Melanocyte of skin (primary cell): ENCODE measurements around the gene KRTAP13-2. TPM values are rescaled to one million over a fixed set of nuclear protein-coding genes. Genes with fewer than 3 reads are reported as not detected.

Source experiments
- small RNA-seq, 2 donors: library from RNA; depleted of rRNA; stranded (forward); fragments of <200 nt; gene quantifications; one replicate each; pipeline ENCODE3, GENCODE V24; 2012
- total RNA-seq, 2 donors: library from RNA; depleted of rRNA; stranded (reverse); fragments of >200 nt; gene quantifications; 2 replicates each; pipeline ENCODE4 v1.2.3, GENCODE V29; 2012

The KRTAP13-2 gene
- total RNA-seq = not detected

DNA sequence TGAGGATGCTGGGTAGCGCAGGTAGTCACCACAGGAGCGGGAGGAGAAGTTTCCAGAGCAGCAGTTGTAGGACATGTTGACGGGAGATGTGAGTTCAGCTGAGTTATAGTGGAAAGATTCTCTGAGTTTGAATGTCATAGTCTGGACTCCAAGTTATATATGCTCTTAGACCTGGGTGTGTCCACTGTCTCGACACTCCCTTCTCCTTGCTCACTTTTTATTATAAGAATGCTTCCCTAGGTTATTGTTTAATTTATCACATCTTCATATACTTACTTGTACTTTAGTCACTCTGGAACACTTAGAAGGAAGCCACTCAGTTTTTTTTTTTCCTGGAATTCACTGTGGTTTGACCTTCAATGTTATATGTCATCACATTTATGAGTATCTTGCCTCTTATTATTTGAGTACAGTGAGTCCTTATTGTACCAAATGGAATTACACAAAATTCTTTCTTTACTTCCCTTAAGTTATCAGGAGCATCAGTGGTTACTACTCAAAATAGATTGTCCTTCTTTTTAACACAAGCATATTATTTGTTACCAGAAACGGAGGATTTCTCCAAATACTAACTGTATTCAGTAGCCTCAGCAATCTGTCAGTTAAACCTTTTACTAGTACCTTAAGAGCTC lies at the start of gene KRTAP13-2:
Gene KRTAP13-2, minus strand, starts transcription at position 133 of the 632 bp plus-strand sequence. Its CDS starts 58 bp downstream, at position 75.

GRCh38 chr21:30395731-30396130 lies 23.7 kb upstream of the KRTAP13-2 start, which contains the start of gene KRTAP13-1:
Gene KRTAP13-1 (plus strand): TSS chr21:30396031. CDS start chr21:30396087, 56 bp downstream.

DNA sequence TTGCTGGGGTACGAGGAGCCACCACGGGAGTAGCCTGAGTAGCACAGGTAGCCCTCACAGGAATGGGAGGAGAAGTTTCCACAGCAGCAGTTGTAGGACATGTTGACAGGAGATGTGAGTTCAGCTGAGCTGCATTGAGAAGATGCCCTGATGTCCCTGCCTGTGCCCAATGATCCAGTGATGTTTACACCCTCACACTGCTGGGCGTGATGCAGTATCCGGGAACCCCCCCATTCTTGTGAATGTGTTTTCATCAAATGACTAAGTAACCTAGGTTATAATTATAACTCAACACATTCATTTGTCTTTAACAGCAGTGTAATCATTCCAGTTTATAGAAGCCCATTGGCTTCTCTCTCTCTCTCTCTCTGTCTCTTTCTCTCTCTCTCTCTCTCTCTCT lies 23.6 kb downstream of the KRTAP13-2 start, which contains the start of gene KRTAP23-1:
Gene KRTAP23-1, minus strand, starts transcription at position 101 of the 400 bp plus-strand sequence. Its CDS starts 0 bp downstream, at position 101.

DNA sequence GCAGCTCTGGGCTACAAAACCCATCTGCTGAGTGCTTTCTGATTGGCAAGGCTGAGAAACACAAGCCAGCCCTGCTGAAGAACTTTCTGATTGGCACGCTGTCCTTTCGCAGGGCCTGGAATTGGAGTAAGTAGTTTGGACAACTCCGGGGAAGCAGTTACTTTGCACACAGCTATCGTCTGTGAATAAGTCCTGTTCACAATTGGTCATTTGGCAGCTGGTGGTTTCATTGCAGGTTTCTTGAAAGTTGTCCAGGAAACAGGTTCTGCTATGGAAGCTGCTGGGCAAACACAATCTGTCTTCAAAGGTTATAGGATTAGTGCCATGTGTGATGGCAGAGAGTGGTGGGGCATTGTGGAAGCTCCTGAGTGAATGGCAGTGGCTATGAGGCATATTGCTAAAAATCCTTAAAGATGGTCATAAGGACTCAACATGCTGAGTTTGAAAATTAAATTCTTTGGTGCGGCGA lies 34.8 kb downstream of the KRTAP13-2 start, which contains the start of gene KRTAP27-1:
Gene KRTAP27-1, minus strand, starts transcription at position 419 of the 469 bp plus-strand sequence. Its CDS starts 26 bp downstream, at position 393.

Small RNA genes lying within 50 kb of the gene (small RNA-seq; reads per million reads assigned to genes)
- gene KRTAP23-1 = 0 reads per million in 2 donors
- gene MIR4327 = 0 reads per million in 2 donors

Other genes with a start within 250 kb of the KRTAP13-2 start
- not detected for gene CLDN17, start 205.5 kb downstream of the KRTAP13-2 start, total RNA-seq
- gene CLDN8, start 156.2 kb downstream of the KRTAP13-2 start, total RNA-seq = not detected
- gene KRTAP24-1, start 89.3 kb downstream of the KRTAP13-2 start, total RNA-seq = not detected
- gene KRTAP25-1, start 82.8 kb downstream of the KRTAP13-2 start, total RNA-seq = not detected
- gene KRTAP26-1, start 52.0 kb downstream of the KRTAP13-2 start, total RNA-seq = not detected
- not detected for gene KRTAP27-1, start 34.6 kb downstream of the KRTAP13-2 start, total RNA-seq
- gene KRTAP23-1, start 23.7 kb downstream of the KRTAP13-2 start, total RNA-seq = not detected
- not detected for gene KRTAP13-1, start 23.8 kb upstream of the KRTAP13-2 start, total RNA-seq
- not detected for gene KRTAP13-3, start 53.7 kb upstream of the KRTAP13-2 start, total RNA-seq
- not detected for gene KRTAP13-4, start 57.9 kb upstream of the KRTAP13-2 start, total RNA-seq
- gene KRTAP15-1, start 68.0 kb upstream of the KRTAP13-2 start, total RNA-seq = not detected
- 1 to 10 TPM in 1 of 2 donors, not detected in 1; 3.7 TPM for gene KRTAP19-1, start 108.1 kb upstream of the KRTAP13-2 start, total RNA-seq
- not detected for gene KRTAP19-2, start 115.2 kb upstream of the KRTAP13-2 start, total RNA-seq
- gene KRTAP19-3, start 119.7 kb upstream of the KRTAP13-2 start, total RNA-seq = not detected
- not detected for gene KRTAP19-4, start 124.9 kb upstream of the KRTAP13-2 start, total RNA-seq
- gene KRTAP19-5, start 129.9 kb upstream of the KRTAP13-2 start, total RNA-seq = not detected
- gene KRTAP19-6, start 169.6 kb upstream of the KRTAP13-2 start, total RNA-seq = not detected
- gene KRTAP19-7, start 189.0 kb upstream of the KRTAP13-2 start, total RNA-seq = not detected
- gene KRTAP22-2, start 218.1 kb upstream of the KRTAP13-2 start, total RNA-seq = not detected
- not detected for gene KRTAP6-3, start 220.2 kb upstream of the KRTAP13-2 start, total RNA-seq
- gene KRTAP6-2, start 226.6 kb upstream of the KRTAP13-2 start, total RNA-seq = not detected
- gene KRTAP22-1, start 228.8 kb upstream of the KRTAP13-2 start, total RNA-seq = not detected
- not detected for gene KRTAP6-1, start 241.7 kb upstream of the KRTAP13-2 start, total RNA-seq
- not detected for gene KRTAP20-1, start 244.2 kb upstream of the KRTAP13-2 start, total RNA-seq
- gene KRTAP20-4, start 248.4 kb upstream of the KRTAP13-2 start, total RNA-seq = not detected